ENCODE data around the gene FSTL4.

GRCh38 chr5:133589286-133589685, 23.1 kb downstream of the FSTL4 start:
- TF ChIP-seq CTCF (IDR thresholded peaks at IDR 0.05) (no peak), EP300 (IDR thresholded peaks at IDR 0.05) (no peak), POLR2A (IDR thresholded peaks at IDR 0.05) (no peak)

Data from ovary (tissue), 3 donors.